Parathyroid adenoma (tissue), 2 donors: ENCODE measurements around the gene MIB2.
A peak's percentile ranks its signal among the peaks of the same experiment; 100 is the strongest.

Experiments
- H2AFZ ChIP-seq: fragments of 300-600 bp; sonication (generic); one replicate; pipeline ENCODE4 v1.7.0; 2017; ENCODE audit warnings: antibody characterized with exemption, mild to moderate bottlenecking
- H3K27ac ChIP-seq: fragments of 300-600 bp; sonication (generic); one replicate; pipeline ENCODE4 v1.7.0; 2017
- H3K27me3 ChIP-seq: fragments of 300-600 bp; sonication (generic); one replicate; pipeline ENCODE4 v1.7.0; 2017; ENCODE audit warnings: low read length; ENCODE audit not compliant: control insufficient read depth, insufficient read depth
- H3K36me3 ChIP-seq: fragments of 300-600 bp; sonication (generic); one replicate; pipeline ENCODE4 v1.7.0; 2017; ENCODE audit warnings: low read length; ENCODE audit not compliant: control insufficient read depth, insufficient read depth
- H3K4me1 ChIP-seq: fragments of 300-600 bp; sonication (generic); one replicate; pipeline ENCODE4 v1.7.0; 2017; ENCODE audit warnings: control low read depth
- H3K4me2 ChIP-seq: fragments of 300-600 bp; sonication (generic); one replicate; pipeline ENCODE4 v1.7.0; 2017; ENCODE audit warnings: low read length
- H3K4me3 ChIP-seq: fragments of 300-600 bp; sonication (generic); one replicate; pipeline ENCODE4 v1.7.0; 2017; ENCODE audit warnings: low read depth, low read length
- H3K79me2 ChIP-seq: fragments of 300-600 bp; sonication (generic); one replicate; pipeline ENCODE4 v1.7.0; 2017; ENCODE audit warnings: control low read depth
- H3K9ac ChIP-seq: fragments of 300-600 bp; sonication (generic); one replicate; pipeline ENCODE4 v1.7.0; 2017; ENCODE audit warnings: mild to moderate bottlenecking
- H3K9me3 ChIP-seq: fragments of 300-600 bp; sonication (generic); one replicate; pipeline ENCODE4 v1.7.0; 2017; ENCODE audit warnings: low read length; ENCODE audit not compliant: control insufficient read depth
- TF ChIP-seq, protein P1 (sequence below): fragments of 300-600 bp; sonication (generic); IDR thresholded peaks from one replicate; pipeline ENCODE4 v1.7.0; 2017; ENCODE audit warnings: antibody characterized with exemption, mild to moderate bottlenecking
- donor health status: primary hyperparathyroidism.

The MIB2 gene

DNA sequence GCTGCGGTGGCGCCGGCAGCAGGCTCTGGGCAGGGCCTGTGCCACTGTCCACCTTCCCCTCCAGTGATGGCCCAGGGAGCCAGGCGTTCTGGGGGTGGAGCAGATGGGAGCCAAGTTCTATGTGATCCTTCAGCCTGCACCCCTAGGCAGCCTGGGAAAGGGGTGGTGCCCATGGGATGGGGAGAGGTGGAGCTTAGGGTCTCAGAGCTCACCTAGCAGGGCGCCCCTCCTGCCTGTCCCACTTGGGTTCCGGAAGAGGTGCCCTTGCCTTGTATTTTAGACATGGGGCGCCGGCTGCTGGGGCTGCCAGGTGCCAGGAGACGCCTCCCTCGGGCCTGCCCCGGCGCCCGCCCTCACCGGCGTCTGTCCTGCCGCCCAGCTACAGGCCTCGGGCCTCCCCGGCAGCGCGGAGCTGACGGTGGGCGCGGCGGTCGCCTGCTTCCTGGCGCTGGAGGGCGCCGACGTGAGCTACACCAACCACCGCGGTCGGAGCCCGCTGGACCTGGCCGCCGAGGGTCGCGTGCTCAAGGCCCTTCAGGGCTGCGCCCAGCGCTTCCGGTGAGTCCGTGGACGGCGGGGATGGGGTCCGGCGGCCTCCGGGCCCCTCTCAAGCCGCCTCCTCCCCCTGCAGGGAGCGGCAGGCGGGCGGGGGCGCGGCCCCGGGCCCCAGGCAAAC is 13.6 kb downstream of the MIB2 start:
- Histone ChIP-seq H3K9me3 (no peaks in the 10 kb centered on the region), H3K36me3 (no peaks in the 10 kb centered on the region)

DNA sequence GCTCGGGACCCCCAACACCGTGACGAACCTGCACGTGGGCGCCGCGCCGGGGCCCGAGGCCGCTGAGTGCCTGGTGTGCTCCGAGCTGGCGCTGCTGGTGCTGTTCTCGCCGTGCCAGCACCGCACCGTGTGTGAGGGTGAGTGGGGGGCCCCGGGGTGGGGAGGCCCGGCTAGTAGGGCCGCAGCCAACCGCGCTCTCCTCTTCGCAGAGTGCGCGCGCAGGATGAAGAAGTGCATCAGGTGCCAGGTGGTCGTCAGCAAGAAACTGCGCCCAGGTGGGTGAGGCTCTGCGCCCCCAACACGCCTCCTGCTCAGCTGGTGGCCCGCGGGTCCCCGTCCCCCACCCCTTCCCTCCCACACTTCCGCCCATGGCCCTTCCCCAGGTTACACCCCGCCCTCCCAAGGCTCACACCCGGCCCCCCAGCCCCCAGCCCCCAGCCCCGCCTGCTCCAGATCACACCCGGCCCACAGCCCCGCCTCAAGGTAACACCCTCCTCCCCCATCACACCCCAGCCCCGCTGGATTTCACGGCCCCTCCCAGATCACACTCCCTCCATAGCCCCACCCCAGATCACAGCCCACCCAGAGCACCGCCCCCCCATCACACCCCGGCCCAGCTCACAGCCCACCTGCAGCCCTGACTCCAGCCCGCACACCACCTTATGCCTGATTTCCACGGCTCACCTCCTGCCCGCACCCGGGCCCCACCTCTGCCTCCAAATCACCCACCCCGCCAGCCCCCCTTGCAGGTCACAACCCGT is 14.3 kb downstream of the MIB2 start:
- Histone ChIP-seq H3K27ac (no peak overlapping the region), H3K79me2 (no peaks in the 10 kb centered on the region), H3K4me1 (no peaks in the 10 kb centered on the region), H3K4me3 (no peak overlapping the region), H3K4me2 (no peak overlapping the region), H2AFZ (no peak overlapping the region), H3K9ac (no peak overlapping the region), H3K9me3 (no peaks in the 10 kb centered on the region), H3K36me3 (no peaks in the 10 kb centered on the region), H3K27me3 (no peaks in the 10 kb centered on the region)
- TF ChIP-seq, protein P1, sequence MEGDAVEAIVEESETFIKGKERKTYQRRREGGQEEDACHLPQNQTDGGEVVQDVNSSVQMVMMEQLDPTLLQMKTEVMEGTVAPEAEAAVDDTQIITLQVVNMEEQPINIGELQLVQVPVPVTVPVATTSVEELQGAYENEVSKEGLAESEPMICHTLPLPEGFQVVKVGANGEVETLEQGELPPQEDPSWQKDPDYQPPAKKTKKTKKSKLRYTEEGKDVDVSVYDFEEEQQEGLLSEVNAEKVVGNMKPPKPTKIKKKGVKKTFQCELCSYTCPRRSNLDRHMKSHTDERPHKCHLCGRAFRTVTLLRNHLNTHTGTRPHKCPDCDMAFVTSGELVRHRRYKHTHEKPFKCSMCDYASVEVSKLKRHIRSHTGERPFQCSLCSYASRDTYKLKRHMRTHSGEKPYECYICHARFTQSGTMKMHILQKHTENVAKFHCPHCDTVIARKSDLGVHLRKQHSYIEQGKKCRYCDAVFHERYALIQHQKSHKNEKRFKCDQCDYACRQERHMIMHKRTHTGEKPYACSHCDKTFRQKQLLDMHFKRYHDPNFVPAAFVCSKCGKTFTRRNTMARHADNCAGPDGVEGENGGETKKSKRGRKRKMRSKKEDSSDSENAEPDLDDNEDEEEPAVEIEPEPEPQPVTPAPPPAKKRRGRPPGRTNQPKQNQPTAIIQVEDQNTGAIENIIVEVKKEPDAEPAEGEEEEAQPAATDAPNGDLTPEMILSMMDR: no peak

More for the DNA sequence above, 13.6 kb downstream of the MIB2 start:
- Histone ChIP-seq H3K4me3 (no peak overlapping the region), H3K9ac (no peak overlapping the region), H3K79me2 (no peaks in the 10 kb centered on the region), H2AFZ (no peak overlapping the region), H3K27ac (no peak overlapping the region), H3K4me2 (no peak overlapping the region), H3K27me3 (no peaks in the 10 kb centered on the region), H3K4me1 (no peaks in the 10 kb centered on the region)
- TF ChIP-seq, protein P1: no peak

DNA sequence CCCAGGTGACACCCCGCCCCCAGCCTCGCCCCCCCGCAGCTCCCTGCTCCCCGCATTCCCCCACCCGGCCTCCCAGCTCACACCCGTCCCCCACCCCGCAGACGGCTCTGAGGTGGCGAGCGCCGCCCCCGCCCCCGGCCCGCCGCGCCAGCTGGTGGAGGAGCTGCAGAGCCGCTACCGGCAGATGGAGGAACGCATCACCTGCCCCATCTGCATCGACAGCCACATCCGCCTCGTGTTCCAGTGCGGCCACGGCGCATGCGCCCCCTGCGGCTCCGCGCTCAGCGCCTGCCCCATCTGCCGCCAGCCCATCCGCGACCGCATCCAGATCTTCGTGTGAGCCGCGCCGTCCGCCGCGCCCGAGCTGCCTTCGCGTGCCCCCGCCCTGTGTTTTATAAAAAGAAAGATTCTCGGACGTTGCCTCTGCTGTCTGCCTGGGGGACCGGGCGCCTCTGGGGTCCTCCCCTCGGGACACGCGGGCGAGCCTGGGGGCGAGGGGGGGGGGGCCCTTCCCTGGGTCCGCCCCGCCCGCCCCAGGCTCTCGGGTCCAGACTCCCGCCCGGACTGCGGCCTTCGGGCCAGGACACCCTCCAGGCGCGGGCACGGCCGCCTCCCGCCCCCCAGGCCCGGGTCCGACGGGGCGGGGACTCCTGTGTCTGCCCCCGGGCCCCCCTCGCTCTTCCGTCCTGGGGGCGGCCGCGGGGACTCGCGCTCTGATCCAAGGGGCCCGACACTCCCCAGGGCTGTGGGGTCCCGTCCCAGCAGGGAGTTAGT is 15.1 kb downstream of the MIB2 start:
- Histone ChIP-seq H3K4me1 (no peaks in the 10 kb centered on the region), H3K27me3 (no peaks in the 10 kb centered on the region), H3K27ac (no peak overlapping the region), H3K4me2 (no peak overlapping the region), H3K9ac (no peak overlapping the region), H3K4me3 (peak overlapping the region; percentile 16), H3K36me3 (no peaks in the 10 kb centered on the region), H3K79me2 (no peaks in the 10 kb centered on the region), H2AFZ (no peak overlapping the region), H3K9me3 (no peaks in the 10 kb centered on the region)
- TF ChIP-seq, protein P1: no peak

DNA sequence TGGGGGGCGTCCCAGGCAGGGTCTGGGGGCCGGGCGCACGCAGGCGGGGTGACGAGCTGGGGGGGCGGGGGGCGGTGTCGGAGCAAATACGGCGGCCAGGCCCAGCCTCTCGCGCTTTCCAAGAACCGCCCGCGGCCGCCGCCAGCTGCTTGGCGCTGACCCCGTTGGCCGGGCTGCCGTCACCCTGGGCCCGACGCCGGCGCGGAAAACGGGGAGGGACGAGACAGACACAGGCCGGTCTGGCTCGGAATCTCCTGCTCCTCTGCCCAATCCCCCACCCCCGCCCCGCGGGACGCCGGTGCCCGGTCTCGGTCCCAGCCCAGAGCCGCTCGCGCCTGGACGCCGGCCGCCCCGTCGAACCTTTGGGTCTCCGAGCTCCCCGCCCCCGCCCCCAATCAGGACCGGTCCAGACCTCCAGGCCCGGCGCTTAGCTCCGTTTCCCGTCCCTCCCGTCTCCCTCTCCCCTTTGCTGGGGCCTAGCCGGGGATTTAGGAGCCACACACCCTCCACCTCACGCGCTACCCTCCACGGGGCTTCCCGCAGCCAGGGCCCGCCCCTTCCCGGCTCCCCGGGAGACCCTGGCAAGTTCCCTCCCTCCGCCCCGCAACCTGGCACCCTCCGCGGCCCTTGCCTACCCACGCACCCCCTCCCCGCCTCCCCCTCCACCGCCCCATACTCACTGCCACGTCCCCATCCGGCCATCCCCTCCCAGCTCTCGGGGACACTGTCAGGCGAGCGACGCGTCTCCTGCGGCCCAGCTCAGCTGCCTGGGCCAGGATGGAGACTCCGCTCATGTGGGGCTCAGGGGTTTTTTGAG is 15.9 kb downstream of the MIB2 start:
- Histone ChIP-seq H3K79me2 (no peaks in the 10 kb centered on the region), H3K27me3 (no peaks in the 10 kb centered on the region), H3K4me1 (no peaks in the 10 kb centered on the region), H3K4me3 (no peak overlapping the region), H2AFZ (no peak overlapping the region), H3K4me2 (no peak overlapping the region), H3K36me3 (no peaks in the 10 kb centered on the region), H3K9ac (no peak overlapping the region), H3K9me3 (no peaks in the 10 kb centered on the region), H3K27ac (no peak overlapping the region)
- TF ChIP-seq, protein P1: no peak
